Iris pigment epithelial cell (primary cell): Measurements from ENCODE around the gene GPR171.
"Not testable (repeated sequence)": the region's sequence is repeated elsewhere in the genome, so short reads cannot be mapped to it uniquely, and the experiment has no call there.

Source experiments
- DNase-seq: peaks from one replicate; pipeline ENCODE4 v3.0.0-alpha.2; 2011; ENCODE audit warnings: low read depth

Gene GPR171

GRCh38 chr3:151175952-151176351 lies 27.1 kb downstream of the GPR171 start:
- DNase-seq = no peak

GRCh38 chr3:151174351-151174750 lies 28.7 kb downstream of the GPR171 start:
- DNase-seq = no peak

GRCh38 chr3:151171145-151171757 lies 31.8 kb downstream of the GPR171 start:
- DNase-seq = peak; percentile 15

- DNase-seq = not testable (repeated sequence)
Measured at GRCh38 chr3:151169948-151170679, 32.9 kb downstream of the GPR171 start.

GRCh38 chr3:151169262-151169947 lies 33.6 kb downstream of the GPR171 start:
- DNase-seq = no peak

GRCh38 chr3:151168269-151169094 lies 34.5 kb downstream of the GPR171 start:
- peak; percentile 74 for DNase-seq

- peak; percentile 29 for DNase-seq
Measured at GRCh38 chr3:151166161-151166560, 36.9 kb downstream of the GPR171 start.

GRCh38 chr3:151165226-151165625 lies 37.8 kb downstream of the GPR171 start:
- no peak for DNase-seq

GRCh38 chr3:151159806-151160205 lies 43.2 kb downstream of the GPR171 start:
- DNase-seq = no peak

- peak; percentile 68 for DNase-seq
Measured at GRCh38 chr3:151156618-151157216, 46.3 kb downstream of the GPR171 start.

GRCh38 chr3:151155409-151156128 lies 47.4 kb downstream of the GPR171 start:
- DNase-seq = no peak

- no peak for DNase-seq
Measured at GRCh38 chr3:151154566-151154965, 48.5 kb downstream of the GPR171 start.

GRCh38 chr3:151152455-151153079 lies 50.4 kb downstream of the GPR171 start:
- no peak for DNase-seq
